HCT116 (cell line): ENCODE data around the gene NECAP2. TPM values are rescaled to one million over a fixed set of nuclear protein-coding genes. Genes with fewer than 3 reads are reported as not detected.

Experiments used
- ATAC-seq: fragments of 200-7000 bp; cut with Tn5 transposase; 2 replicates; pipeline ENCODE4 v1.9.1; 2020; ENCODE audit warnings: mild to moderate bottlenecking, moderate library complexity
- BruUV-seq: library from RNA; stranded (reverse); fragments of 400-500 nt; replicated peaks from 2 replicates; lab custom pipeline; 2021; lab: Mats Ljungman, UMichigan
- CTCF ChIA-PET: fragments of 300-600 bp; sonication (Branson Sonifier 250); formaldehyde crosslinking; loops from one replicate; lab custom pipeline; 2021; ENCODE audit warnings: antibody characterized with exemption; lab: Charles Lee
- POLR2A ChIA-PET: fragments of 300-600, 350-600 bp; sonication (Branson Sonifier 250); formaldehyde crosslinking; loops from one replicate; lab custom pipeline; 2021; ENCODE audit warnings: antibody characterized with exemption; lab: Charles Lee
- RAD21 ChIA-PET, 2 experiments: fragments of 300-600 bp; sonication (Branson Sonifier 250); formaldehyde crosslinking; loops; one replicate each; lab custom pipeline; 2023; ENCODE audit warnings: low total read pairs in 2 of 2; ENCODE audit not compliant: uncharacterized antibody in 2 of 2, unreplicated experiment in 2 of 2, low non-redundant PET in 1 of 2; lab: Charles Lee
- DNase-seq: peaks from one replicate; pipeline ENCODE4 v3.0.0-alpha.2; 2010; ENCODE audit warnings: low read depth, low spot score
- H2AFZ ChIP-seq: fragments of 200-600 bp; shearing (Covaris generic), sonication (generic); 2 replicates; pipeline ENCODE4 v1.6.1; 2017; ENCODE audit warnings: low read depth, mixed run types, mixed read lengths, antibody characterized with exemption, low read length; ENCODE audit not compliant: poor library complexity, severe bottlenecking
- H3K27ac ChIP-seq: 2 replicates; pipeline ENCODE4 v1.5.1; 2012; ENCODE audit warnings: low read depth, low read length
- H3K27me3 ChIP-seq: fragments of 200-600 bp; sonication (generic); 2 replicates; pipeline ENCODE4 v1.6.1; 2016; ENCODE audit warnings: mixed run types, low read length, mixed read lengths; ENCODE audit not compliant: insufficient read depth
- H3K36me3 ChIP-seq, 2 experiments: fragments of 200-500 bp in 1 of 2; fragments of 200-600 bp in 1 of 2; sonication (Bioruptor generic) in 1 of 2; sonication (generic) in 1 of 2; 2 replicates each; pipeline versions ENCODE4 v1.5.1 to v1.6.1; 2014 to 2016; ENCODE audit warnings: low read length in 2 of 2, inconsistent platforms in 1 of 2, mixed read lengths in 1 of 2, mixed run types in 1 of 2; ENCODE audit not compliant: insufficient read depth in 2 of 2, control insufficient read depth in 1 of 2
- H3K4me1 ChIP-seq, 2 experiments: fragments of 200-600 bp in 1 of 2; sonication (generic) in 1 of 2; 2 replicates each; pipeline versions ENCODE4 v1.5.1 to v1.6.1; 2012 to 2017; ENCODE audit warnings: low read length in 2 of 2, inconsistent platforms in 1 of 2, mild to moderate bottlenecking in 1 of 2, mixed read lengths in 1 of 2, mixed run types in 1 of 2, moderate library complexity in 1 of 2; ENCODE audit not compliant: insufficient read depth in 2 of 2, control insufficient read depth in 1 of 2
- H3K4me2 ChIP-seq: fragments of 200-600 bp; sonication (generic); 2 replicates; pipeline ENCODE4 v1.6.1; 2017; ENCODE audit warnings: mixed run types, low read length, mixed read lengths
- H3K4me3 ChIP-seq, 2 experiments: fragments of 200-600 bp in 1 of 2; sonication (generic) in 1 of 2; replicated peaks in 1 of 2; 2 replicates each; pipeline ENCODE4 v1.5.1; 2011 to 2016; ENCODE audit warnings: low read length in 2 of 2, control low read depth in 1 of 2, low read depth in 1 of 2, mild to moderate bottlenecking in 1 of 2, mixed read lengths in 1 of 2, mixed run types in 1 of 2
- H3K79me2 ChIP-seq: fragments of 200-600 bp; sonication (generic); 2 replicates; pipeline ENCODE4 v1.6.1; 2017; ENCODE audit warnings: mild to moderate bottlenecking, mixed run types, low read length, moderate library complexity, mixed read lengths; ENCODE audit not compliant: insufficient read depth
- H3K9ac ChIP-seq: fragments of 200-600 bp; sonication (generic); 2 replicates; pipeline ENCODE4 v1.6.1; 2016; ENCODE audit warnings: low read length, mixed read lengths
- H3K9me2 ChIP-seq: fragments of 200-600 bp; sonication (generic), shearing (Covaris generic); 2 replicates; pipeline ENCODE4 v1.6.1; 2017; ENCODE audit warnings: mixed run types, mild to moderate bottlenecking, moderate library complexity; ENCODE audit not compliant: insufficient read depth
- H3K9me3 ChIP-seq, 2 experiments: fragments of 200-500 bp in 1 of 2; fragments of 200-600 bp in 1 of 2; sonication (Bioruptor generic) in 1 of 2; sonication (generic) in 1 of 2; 2 replicates each; pipeline ENCODE4 v1.6.1; 2014 to 2017; ENCODE audit warnings: low read length in 2 of 2, mixed read lengths in 2 of 2, inconsistent platforms in 1 of 2, low read depth in 1 of 2, mild to moderate bottlenecking in 1 of 2, mixed run types in 1 of 2, moderate library complexity in 1 of 2; ENCODE audit not compliant: control insufficient read depth in 1 of 2, insufficient read depth in 1 of 2
- H4K20me1 ChIP-seq: fragments of 200-600 bp; sonication (generic), shearing (Covaris generic); 2 replicates; pipeline ENCODE4 v1.6.1; 2017; ENCODE audit warnings: mixed run types, mild to moderate bottlenecking, moderate library complexity; ENCODE audit not compliant: insufficient read depth
- CEBPB ChIP-seq: IDR thresholded peaks from 2 replicates; pipeline ENCODE4 v1.6.1; 2012; ENCODE audit warnings: low read depth
- CTCF ChIP-seq, 3 experiments: fragments of 200-600 bp in 1 of 3; sonication (generic) in 1 of 3; IDR thresholded peaks in 2 of 3; conservative IDR thresholded peaks in 1 of 3; 2 replicates each; pipeline ENCODE4 v1.5.1; 2012 to 2017; ENCODE audit warnings: low read depth in 2 of 3, low read length in 2 of 3, antibody characterized with exemption in 1 of 3, borderline replicate concordance in 1 of 3, control low read depth in 1 of 3, mild to moderate bottlenecking in 1 of 3, mixed read lengths in 1 of 3, mixed run types in 1 of 3, moderate library complexity in 1 of 3; ENCODE audit not compliant: insufficient read depth in 1 of 3
- EGR1 ChIP-seq: IDR thresholded peaks from 2 replicates; pipeline ENCODE4 v1.6.1; 2012; ENCODE audit warnings: low read depth
- ELF1 ChIP-seq: IDR thresholded peaks from 2 replicates; pipeline ENCODE4 v1.6.1; 2012; ENCODE audit warnings: low read depth, borderline replicate concordance
- EZH2phosphoT487 ChIP-seq: fragments of 200-600 bp; IDR thresholded peaks from 2 replicates; pipeline ENCODE4 v1.6.1; 2018; ENCODE audit warnings: antibody characterized with exemption, borderline replicate concordance
- JUND ChIP-seq: IDR thresholded peaks from 2 replicates; pipeline ENCODE4 v1.6.1; 2012
- POLR2A ChIP-seq: IDR thresholded peaks from 2 replicates; pipeline ENCODE4 v1.7.0; 2011; ENCODE audit warnings: borderline replicate concordance; ENCODE audit not compliant: insufficient read depth, insufficient read length; ENCODE audit errors: extremely low read depth
- POLR2AphosphoS5 ChIP-seq: IDR thresholded peaks from 2 replicates; pipeline ENCODE4 v1.6.1; 2011; ENCODE audit warnings: mild to moderate bottlenecking, low read depth, low read length, moderate library complexity
- RAD21 ChIP-seq: IDR thresholded peaks from 2 replicates; pipeline ENCODE4 v1.6.1; 2012; ENCODE audit warnings: low read depth, mild to moderate bottlenecking
- SIN3A ChIP-seq: IDR thresholded peaks from 2 replicates; pipeline ENCODE4 v1.6.1; 2012; ENCODE audit warnings: low read depth
- SP1 ChIP-seq: IDR thresholded peaks from 2 replicates; pipeline ENCODE4 v1.6.1; 2012; ENCODE audit warnings: low read depth
- SRF ChIP-seq: IDR thresholded peaks from 2 replicates; pipeline ENCODE4 v1.6.1; 2012; ENCODE audit warnings: low read depth
- TCF7L2 ChIP-seq: IDR thresholded peaks from 2 replicates; pipeline ENCODE4 v1.7.0; 2011; ENCODE audit warnings: borderline replicate concordance, inconsistent platforms; ENCODE audit not compliant: insufficient read depth, insufficient read length; ENCODE audit errors: extremely low read depth
- YY1 ChIP-seq: IDR thresholded peaks from 2 replicates; pipeline ENCODE4 v1.6.1; 2011; ENCODE audit warnings: low read length, low read depth, moderate library complexity, mild to moderate bottlenecking; ENCODE audit not compliant: insufficient replicate concordance; ENCODE audit errors: extremely low read depth
- ZBTB33 ChIP-seq: IDR thresholded peaks from 2 replicates; pipeline ENCODE4 v1.6.1; 2011; ENCODE audit warnings: mild to moderate bottlenecking, low read length, moderate library complexity; ENCODE audit not compliant: insufficient replicate concordance; ENCODE audit errors: extremely low read depth
- ZFX ChIP-seq: fragments of 450-650 bp; IDR thresholded peaks from 2 replicates; pipeline ENCODE4 v1.6.1; 2017
- ZNF274 ChIP-seq: fragments of 200-500 bp; sonication (Bioruptor generic); IDR thresholded peaks from 2 replicates; pipeline ENCODE4 v1.6.1; 2014; ENCODE audit warnings: mild to moderate bottlenecking, low read depth, low read length, inconsistent platforms
- intact Hi-C: fragments of 100-400 bp; cut with micrococcal nuclease; formaldehyde crosslinking; loops from 2 replicates; pipeline ENCODE4 v1.10.0; 2022
- total RNA-seq: library from RNA; stranded (reverse); gene quantifications from one replicate; pipeline ENCODE4 v1.2.1, GENCODE V29; 2021; ENCODE audit not compliant: unreplicated experiment

Gene NECAP2
- total RNA-seq, 1 experiment from 2014 or later: 35.5 TPM

DNA sequence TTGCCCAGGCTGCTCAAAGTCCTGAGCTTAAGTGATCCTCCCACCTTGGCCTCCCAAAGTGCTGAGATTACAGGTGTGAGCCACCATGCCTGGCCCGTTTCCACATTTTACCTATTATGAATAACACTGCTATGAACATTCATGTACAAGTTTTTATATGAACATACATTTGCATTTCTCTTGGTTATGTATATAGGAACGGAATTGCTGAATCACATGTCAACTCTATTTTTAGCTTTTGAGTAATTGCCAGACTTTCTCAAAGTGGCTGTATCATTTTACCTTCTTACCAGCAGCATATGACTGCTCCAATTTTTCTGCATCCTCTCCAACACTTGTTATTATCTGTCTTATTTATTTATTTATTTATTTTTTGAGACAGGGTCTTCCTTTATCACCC, 6.0 kb upstream of the NECAP2 start:
- no peak overlapping the region for H3K27ac ChIP-seq
- DNase-seq: no peak
- no peaks in the 10 kb centered on the region for H4K20me1 ChIP-seq
- H3K9me2 ChIP-seq: no peaks in the 10 kb centered on the region
- no peaks in the 10 kb centered on the region for H3K9me3 ChIP-seq
- no peaks in the 10 kb centered on the region for H3K36me3 ChIP-seq
- POLR2A ChIA-PET: no interaction called here
- no peak overlapping the region for H3K9ac ChIP-seq
- no peak overlapping the region for H2AFZ ChIP-seq
- peaks cover 0 to 5% of the 10 kb centered on the region in 2 experiments; a peak in 1 of 4 replicates for H3K4me1 ChIP-seq
- BruUV-seq: no TSS peak
- no peak for TF ChIP-seq SRF
- no peak for TF ChIP-seq SIN3A
- TF ChIP-seq, all 23 proteins: peak for 0
- H3K79me2 ChIP-seq: no peaks in the 10 kb centered on the region
- no peak overlapping the region for H3K4me2 ChIP-seq
- no peak overlapping the region for H3K4me3 ChIP-seq
- ChIA-PET RAD21 (no interaction called here), CTCF (no interaction called here)
- no peak for ATAC-seq
- no peaks in the 10 kb centered on the region for H3K27me3 ChIP-seq
- intact Hi-C loops: no loop called here

- Histone ChIP-seq H3K36me3 (no peaks in the 10 kb centered on the region), H3K27ac (no peak within 1 kb of the TSS), H3K9me2 (no peaks in the 10 kb centered on the region), H3K4me2 (no peak within 1 kb of the TSS), H3K9me3 (no peaks in the 10 kb centered on the region), H3K9ac (no peak within 1 kb of the TSS), H4K20me1 (no peaks in the 10 kb centered on the region), H3K4me3 (no peak within 1 kb of the TSS), H3K27me3 (no peaks in the 10 kb centered on the region), H3K4me1 (peaks cover 4 to 13% of the 10 kb centered on the region in 2 experiments; a peak in 3 of 4 replicates), H3K79me2 (peaks cover 14% of the 10 kb centered on the region), H2AFZ (no peak within 1 kb of the TSS)
- ATAC-seq: no peak
- ChIA-PET POLR2A (no interaction called here), RAD21 (no interaction called here), CTCF (no interaction called here)
- no peak for DNase-seq
- TF ChIP-seq JUND (no peak), CEBPB (no peak), TCF7L2 (no peak), RAD21 (no peak), POLR2A (no peak), SIN3A (no peak), ZFX (no peak), ELF1 (no peak), ZBTB33 (no peak), CTCF (IDR thresholded peaks at IDR 0.05 in 2 of 3, conservative IDR thresholded peaks at IDR 0.05 in 1 of 3; ENCODE audit: borderline replicate concordance in 1 of 3, insufficient read depth in 1 of 3, low read depth in 2 of 3, low read length in 2 of 3) (no peak), YY1 (no peak), EGR1 (no peak), SP1 (no peak), ZNF274 (no peak), POLR2AphosphoS5 (no peak), EZH2phosphoT487 (no peak)
- intact Hi-C loops: no loop called here
- no TSS peak for BruUV-seq
These were observed 3.5 kb upstream of the NECAP2 start, which contains the start of gene SPATA21 for GRCh38 chr1:16436946-16437474. TSS of gene SPATA21 (minus strand) at chr1:16437424. CDS start at chr1:16431371, 6,053 bp downstream.
